AG04450 (cell line): ENCODE results near the gene MCAT. TPM values are rescaled to one million over a fixed set of nuclear protein-coding genes. Genes with fewer than 3 reads are reported as not detected.

ENCODE experiments used
- CTCF ChIA-PET: fragments of 300-600, 350-600 bp; formaldehyde crosslinking; extraction: SDS; loops from one replicate; lab custom pipeline; 2022; ENCODE audit warnings: antibody characterized with exemption, inconsistent platforms; lab: Charles Lee
- POLR2A ChIA-PET: fragments of 350-600 bp; formaldehyde crosslinking; extraction: SDS; loops from one replicate; lab custom pipeline; 2021; ENCODE audit warnings: antibody characterized with exemption, inconsistent platforms; lab: Yijun Ruan, JAX
- DNase-seq: peaks from one replicate; pipeline ENCODE4 v3.0.0-alpha.2; 2011; ENCODE audit warnings: low read depth, low spot score
- H3K27ac ChIP-seq: one replicate; pipeline ENCODE4 v1.5.1; 2012; ENCODE audit warnings: low read depth, low read length, control low read depth
- H3K27me3 ChIP-seq: one replicate; pipeline ENCODE4 v1.6.0; 2012; ENCODE audit warnings: low read length; ENCODE audit not compliant: control insufficient read depth, insufficient read depth
- H3K4me3 ChIP-seq: 2 replicates; pipeline ENCODE4 v1.5.1; 2011; ENCODE audit warnings: mild to moderate bottlenecking, low read depth, low read length, control low read depth
- H3K9me3 ChIP-seq: 2 replicates; pipeline ENCODE4 v1.5.1; 2012; ENCODE audit warnings: low read length; ENCODE audit not compliant: control insufficient read depth, insufficient read depth
- polyA minus RNA-seq: library from RNA; depleted of rRNA, polyadenylated mRNA; stranded (reverse); fragments of >200 nt; gene quantifications from 2 replicates; pipeline ENCODE4 v1.2.3, GENCODE V29; 2011; rRNA and poly(A)+ RNA removed
- polyA plus RNA-seq: library from polyadenylated mRNA; depleted of rRNA; stranded (reverse); fragments of >200 nt; gene quantifications from 2 replicates; pipeline ENCODE4 v1.2.3, GENCODE V29; 2011; rRNA removed
- TF ChIP-seq, protein P1 (sequence below): IDR thresholded peaks from 2 replicates; pipeline ENCODE4 v1.5.1; 2011; ENCODE audit warnings: low read depth, low read length, control low read depth, inconsistent platforms

Gene MCAT
- 10.5 and 12.0 TPM in 2 replicates for polyA plus RNA-seq
- 5.6 and 8.1 TPM in 2 replicates for polyA minus RNA-seq

- H3K27ac ChIP-seq, result no peak within 1 kb of the TSS
- no peaks in the 10 kb centered on the region for H3K27me3 ChIP-seq
- ChIA-PET POLR2A (interaction anchor here (1.2 kb wide), 1 partner anchor 14 kb away, joined by 3 read pairs; no protein-coding TSS in a partner anchor), CTCF (no interaction called here)
- H3K9me3 ChIP-seq, result no peaks in the 10 kb centered on the region
- peak within 1 kb of the TSS; percentile 88 for H3K4me3 ChIP-seq
- TF ChIP-seq, protein P1, sequence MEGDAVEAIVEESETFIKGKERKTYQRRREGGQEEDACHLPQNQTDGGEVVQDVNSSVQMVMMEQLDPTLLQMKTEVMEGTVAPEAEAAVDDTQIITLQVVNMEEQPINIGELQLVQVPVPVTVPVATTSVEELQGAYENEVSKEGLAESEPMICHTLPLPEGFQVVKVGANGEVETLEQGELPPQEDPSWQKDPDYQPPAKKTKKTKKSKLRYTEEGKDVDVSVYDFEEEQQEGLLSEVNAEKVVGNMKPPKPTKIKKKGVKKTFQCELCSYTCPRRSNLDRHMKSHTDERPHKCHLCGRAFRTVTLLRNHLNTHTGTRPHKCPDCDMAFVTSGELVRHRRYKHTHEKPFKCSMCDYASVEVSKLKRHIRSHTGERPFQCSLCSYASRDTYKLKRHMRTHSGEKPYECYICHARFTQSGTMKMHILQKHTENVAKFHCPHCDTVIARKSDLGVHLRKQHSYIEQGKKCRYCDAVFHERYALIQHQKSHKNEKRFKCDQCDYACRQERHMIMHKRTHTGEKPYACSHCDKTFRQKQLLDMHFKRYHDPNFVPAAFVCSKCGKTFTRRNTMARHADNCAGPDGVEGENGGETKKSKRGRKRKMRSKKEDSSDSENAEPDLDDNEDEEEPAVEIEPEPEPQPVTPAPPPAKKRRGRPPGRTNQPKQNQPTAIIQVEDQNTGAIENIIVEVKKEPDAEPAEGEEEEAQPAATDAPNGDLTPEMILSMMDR, result no peak
- DNase-seq, result peak; percentile 13
Measured at GRCh38 chr22:43142880-43143562, at the start of gene MCAT. Gene MCAT, minus strand, starts transcription at chr22:43143398. Its CDS starts 50 bp downstream, at chr22:43143348.

DNA sequence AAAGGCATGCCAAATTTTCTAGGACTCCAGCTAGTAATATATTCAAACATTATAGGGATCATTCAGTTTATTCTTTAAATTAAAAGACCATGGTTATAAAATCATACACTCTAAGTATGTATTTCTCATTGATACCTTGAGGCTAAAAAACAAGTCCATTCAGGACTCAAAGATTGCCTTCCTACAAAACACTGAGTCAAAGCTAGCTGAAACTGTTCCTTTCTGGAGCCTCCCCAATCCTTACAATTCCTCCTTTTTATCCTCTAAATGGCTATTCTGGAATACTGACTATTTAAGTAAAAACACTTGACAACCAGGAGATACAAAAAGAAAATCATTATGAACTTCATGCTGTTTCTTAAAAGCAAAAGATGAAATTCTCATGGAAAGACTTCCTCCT, 48.6 kb upstream of the MCAT start:
- no peak overlapping the region for H3K27ac ChIP-seq
- TF ChIP-seq, protein P1, result no peak
- no peak for DNase-seq
- no peaks in the 10 kb centered on the region; the same call in none of the 2 replicates for H3K9me3 ChIP-seq
- ChIA-PET CTCF (interaction anchor here (0.6 to 0.7 kb wide), 2 partner anchors 77 to 81 kb away, joined by 7 to 8 read pairs; no protein-coding TSS in a partner anchor), POLR2A (no interaction called here)
- H3K4me3 ChIP-seq, result no peak overlapping the region
- peaks cover 8% of the 10 kb centered on the region for H3K27me3 ChIP-seq

- DNase-seq, result no peak
- ChIA-PET CTCF (interaction anchor here (1.4 kb wide), 1 partner anchor 13 kb away, joined by 4 read pairs; no protein-coding TSS in a partner anchor), POLR2A (no interaction called here)
- no peaks in the 10 kb centered on the region; the same call in none of the 2 replicates for H3K9me3 ChIP-seq
- TF ChIP-seq, protein P1, result no peak
- no peak overlapping the region for H3K4me3 ChIP-seq
- H3K27me3 ChIP-seq, result peaks cover 8% of the 10 kb centered on the region
- no peak overlapping the region for H3K27ac ChIP-seq
Measured at GRCh38 chr22:43188829-43189545, 45.8 kb upstream of the MCAT start.

DNA sequence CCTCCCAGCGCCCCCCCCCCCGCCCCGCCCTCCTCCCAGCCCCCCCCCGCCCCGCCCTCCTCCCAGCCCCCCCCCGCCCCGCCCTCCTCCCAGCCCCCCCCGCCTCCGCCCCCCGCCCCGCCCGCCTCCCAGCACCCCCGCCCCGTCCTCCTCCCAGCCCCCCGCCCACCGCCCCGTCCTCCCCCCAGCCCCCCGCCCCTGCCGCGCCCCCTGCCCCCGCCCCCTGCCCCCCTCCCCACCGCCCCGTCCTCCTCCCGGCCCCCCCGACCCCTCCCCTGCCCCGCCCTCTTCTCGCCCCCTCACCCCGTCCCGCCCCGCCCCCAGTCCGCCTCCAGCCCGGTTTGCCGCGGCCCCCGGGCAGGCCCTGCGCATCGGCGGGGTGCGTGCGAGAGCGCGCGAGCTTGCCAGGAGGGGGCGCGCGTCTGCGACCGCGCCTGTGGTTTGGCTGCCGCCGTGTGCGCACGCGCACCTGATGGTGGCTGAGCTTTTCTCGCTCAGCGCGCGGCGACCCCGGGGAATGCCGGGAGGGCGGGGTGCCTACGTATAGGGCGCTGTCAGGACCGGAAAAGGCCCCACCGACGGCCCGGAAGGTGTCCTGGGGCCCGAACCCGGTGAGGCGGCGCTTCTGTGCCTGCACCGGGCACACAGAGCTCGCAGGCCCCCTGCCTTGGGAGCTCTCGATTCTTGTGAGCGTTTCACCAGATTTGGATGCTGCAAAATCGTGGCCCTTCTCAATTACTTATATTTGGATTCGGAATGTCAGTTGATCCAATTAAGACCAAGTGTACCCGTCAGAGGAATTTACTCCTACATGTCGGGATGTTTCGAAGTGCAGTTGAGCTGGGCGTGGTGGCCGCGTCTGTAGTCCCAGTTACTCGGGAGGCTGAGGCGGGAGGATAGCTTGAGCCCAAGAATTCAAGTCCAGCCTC, 44.2 kb upstream of the MCAT start:
- CTCF ChIA-PET, result interaction anchor here (0.7 to 1.4 kb wide), 13 partner anchors 9 to 198 kb away, joined by 3 to 15 read pairs (median 4); no protein-coding TSS in a partner anchor

More for the DNA sequence above, 44.2 kb upstream of the MCAT start:
- Histone ChIP-seq H3K27ac (peak overlapping the region; percentile 93), H3K4me3 (peak overlapping the region; percentile 60), H3K27me3 (peaks cover 8% of the 10 kb centered on the region), H3K9me3 (no peaks in the 10 kb centered on the region; the same call in none of the 2 replicates)
- TF ChIP-seq, protein P1, result peak; percentile 43
- POLR2A ChIA-PET, result interaction anchor here (0.5 to 0.8 kb wide), 4 partner anchors 9 to 717 kb away, joined by 3 to 4 read pairs (median 4); no protein-coding TSS in a partner anchor
- DNase-seq, result peak; percentile 75
